ENCODE results near the gene SORCS1.

GRCh38 chr10:106799776-106800175 is 364.7 kb downstream of the SORCS1 start:
- TF ChIP-seq CTCF (IDR thresholded peaks at IDR 0.05): no peak
- no peak for TF ChIP-seq POLR2A (IDR thresholded peaks at IDR 0.05)

All from tibial nerve (tissue), 3 donors.